GM12875 (cell line): ENCODE data around the gene ABI1.
A peak's percentile ranks its signal among the peaks of the same experiment; 100 is the strongest.

Experiments used
- H3K4me3 ChIP-seq: one replicate; pipeline ENCODE4 v1.5.1; 2011; ENCODE audit warnings: low read depth, low read length, control low read depth
- CTCF ChIP-seq: IDR thresholded peaks from 2 replicates; pipeline ENCODE4 v1.5.1; 2011; ENCODE audit warnings: low read depth, mild to moderate bottlenecking, control low read depth, inconsistent platforms, low read length, moderate library complexity, borderline replicate concordance; ENCODE audit not compliant: insufficient read depth

Gene ABI1

GRCh38 chr10:26727005-26727404 lies 133.8 kb downstream of the ABI1 start:
- no peak for TF ChIP-seq CTCF

GRCh38 chr10:26725837-26726727 lies 134.7 kb downstream of the ABI1 start:
- no peak overlapping the region for H3K4me3 ChIP-seq
- TF ChIP-seq CTCF, result peak; percentile 52; the same call in 1 of the 2 replicates

More at GRCh38 chr10:26727005-26727404, 133.8 kb downstream of the ABI1 start:
- H3K4me3 ChIP-seq, result no peak overlapping the region

GRCh38 chr10:26723016-26723415 lies 137.7 kb downstream of the ABI1 start:
- no peak for TF ChIP-seq CTCF
- H3K4me3 ChIP-seq, result no peak overlapping the region

- no peak for TF ChIP-seq CTCF
These were observed 139.2 kb downstream of the ABI1 start for GRCh38 chr10:26721561-26721960.

GRCh38 chr10:26717476-26717875 lies 143.3 kb downstream of the ABI1 start:
- H3K4me3 ChIP-seq, result no peak overlapping the region
- TF ChIP-seq CTCF, result no peak

More at GRCh38 chr10:26721561-26721960, 139.2 kb downstream of the ABI1 start:
- H3K4me3 ChIP-seq, result no peak overlapping the region

GRCh38 chr10:26715137-26715487 lies 145.6 kb downstream of the ABI1 start:
- H3K4me3 ChIP-seq, result no peak overlapping the region
- no peak for TF ChIP-seq CTCF
